Fibroblast of lung (primary cell): ENCODE results near the gene LIPA. TPM values are rescaled to one million over a fixed set of nuclear protein-coding genes. Genes with fewer than 3 reads are reported as not detected.

ENCODE experiments used
- DNase-seq, 2 donors: peaks; one replicate each; pipeline versions ENCODE4 v3.0.0 to v3.0.0-alpha.2; 2010; ENCODE audit warnings: low read depth in 2 of 2
- H2AFZ ChIP-seq: 2 replicates; pipeline ENCODE4 v1.5.1; 2012; ENCODE audit warnings: low read length, control low read depth, inconsistent platforms
- H3K27ac ChIP-seq: 2 replicates; pipeline ENCODE4 v1.5.1; 2011; ENCODE audit warnings: low read length, control low read depth; ENCODE audit not compliant: insufficient read depth
- H3K27me3 ChIP-seq: 2 replicates; pipeline ENCODE4 v1.5.1; 2011; ENCODE audit warnings: mild to moderate bottlenecking, low read length; ENCODE audit not compliant: control insufficient read depth, insufficient read depth
- H3K36me3 ChIP-seq: 2 replicates; pipeline ENCODE4 v1.5.1; 2011; ENCODE audit warnings: low read length; ENCODE audit not compliant: control insufficient read depth, insufficient read depth
- H3K4me1 ChIP-seq: 2 replicates; pipeline ENCODE4 v1.5.1; 2011; ENCODE audit warnings: low read length; ENCODE audit not compliant: control insufficient read depth, insufficient read depth; ENCODE audit errors: extremely low read depth
- H3K4me2 ChIP-seq: 2 replicates; pipeline ENCODE4 v1.5.1; 2011; ENCODE audit warnings: low read length, control low read depth; ENCODE audit not compliant: insufficient read depth; ENCODE audit errors: extremely low read depth
- H3K4me3 ChIP-seq, 4 experiments: fragments of 200-600 bp in 1 of 4; sonication (generic) in 1 of 4; replicated peaks in 1 of 4; 2 replicates each; pipeline ENCODE4 v1.5.1; 2011 to 2016; ENCODE audit warnings: low read length in 4 of 4, low read depth in 3 of 4, mild to moderate bottlenecking in 3 of 4, control low read depth in 2 of 4, inconsistent platforms in 1 of 4, mixed read lengths in 1 of 4; ENCODE audit not compliant: insufficient read depth in 1 of 4; ENCODE audit errors: control extremely low read depth in 1 of 4
- H3K79me2 ChIP-seq: 2 replicates; pipeline ENCODE4 v1.5.1; 2012; ENCODE audit warnings: mild to moderate bottlenecking, low read length, inconsistent platforms; ENCODE audit not compliant: control insufficient read depth, insufficient read depth
- H3K9ac ChIP-seq: 2 replicates; pipeline ENCODE4 v1.5.1; 2011; ENCODE audit warnings: mild to moderate bottlenecking, low read length, control low read depth; ENCODE audit not compliant: insufficient read depth
- H3K9me3 ChIP-seq: 2 replicates; pipeline ENCODE4 v1.5.1; 2012; ENCODE audit warnings: low read depth, low read length; ENCODE audit not compliant: control insufficient read depth, insufficient read depth
- H4K20me1 ChIP-seq: 2 replicates; pipeline ENCODE4 v1.5.1; 2011; ENCODE audit warnings: low read length; ENCODE audit not compliant: control insufficient read depth, insufficient read depth; ENCODE audit errors: extremely low read depth
- EZH2 ChIP-seq: IDR thresholded peaks from 2 replicates; pipeline ENCODE4 v1.5.1; 2012; ENCODE audit warnings: low read length, control low read depth, mild to moderate bottlenecking; ENCODE audit errors: missing control alignments
- polyA plus RNA-seq, 2 donors: library from polyadenylated mRNA; depleted of rRNA in 1 of 2; stranded (reverse) in 1 of 2; unstranded in 1 of 2; fragments of >200 nt; gene quantifications; 2 replicates each; pipeline ENCODE4 v1.2.1, GENCODE V29; 2011 to 2012; ENCODE audit warnings: missing spikeins in 1 of 2
- total RNA-seq: library from RNA; depleted of rRNA; stranded (reverse); fragments of >200 nt; gene quantifications from 2 replicates; pipeline ENCODE4 v1.2.1, GENCODE V29; 2014
- TF ChIP-seq, protein P1 (sequence below), 2 donors: IDR thresholded peaks in 1 of 2; conservative IDR thresholded peaks in 1 of 2; 1 replicate in 1 of 2; 2 replicates in 1 of 2; pipeline ENCODE4 v1.5.1; 2011 to 2012; ENCODE audit warnings: low read length in 2 of 2, control low read depth in 1 of 2, inconsistent platforms in 1 of 2, low read depth in 1 of 2, mild to moderate bottlenecking in 1 of 2

Gene LIPA
- total and polyA plus RNA-seq, 2 donors (not counting 1 experiment from before 2014, with no cell fraction given), result 72.3 to 105 TPM

DNA sequence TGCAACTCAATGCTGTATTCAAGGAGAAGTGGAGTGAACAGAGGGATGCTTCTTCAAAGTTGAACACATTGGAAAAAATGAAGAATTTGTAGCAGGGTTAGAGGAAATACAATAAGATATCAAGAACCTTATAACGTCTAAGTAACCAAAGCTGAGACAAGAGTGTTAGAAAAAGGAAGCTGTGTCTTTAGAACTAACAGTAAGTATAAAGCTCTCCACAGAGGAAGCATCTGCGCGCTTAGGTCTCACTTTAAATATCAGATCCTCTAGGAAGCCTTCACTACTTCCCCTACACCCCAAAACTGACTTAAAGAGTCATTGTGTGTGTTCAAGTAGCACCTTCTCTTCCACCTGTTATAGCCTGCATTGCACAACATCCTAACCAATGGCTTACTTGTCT is 87.5 kb downstream of the LIPA start:
- Histone ChIP-seq H2AFZ (no peak overlapping the region), H3K79me2 (no peaks in the 10 kb centered on the region), H3K4me3 (no peak overlapping the region), H4K20me1 (no peaks in the 10 kb centered on the region), H3K27ac (no peak overlapping the region), H3K9ac (no peak overlapping the region), H3K27me3 (peaks cover 3% of the 10 kb centered on the region), H3K36me3 (no peaks in the 10 kb centered on the region), H3K4me1 (no peaks in the 10 kb centered on the region), H3K9me3 (no peaks in the 10 kb centered on the region), H3K4me2 (no peak overlapping the region)
- TF ChIP-seq EZH2, result no peak
- TF ChIP-seq, protein P1, sequence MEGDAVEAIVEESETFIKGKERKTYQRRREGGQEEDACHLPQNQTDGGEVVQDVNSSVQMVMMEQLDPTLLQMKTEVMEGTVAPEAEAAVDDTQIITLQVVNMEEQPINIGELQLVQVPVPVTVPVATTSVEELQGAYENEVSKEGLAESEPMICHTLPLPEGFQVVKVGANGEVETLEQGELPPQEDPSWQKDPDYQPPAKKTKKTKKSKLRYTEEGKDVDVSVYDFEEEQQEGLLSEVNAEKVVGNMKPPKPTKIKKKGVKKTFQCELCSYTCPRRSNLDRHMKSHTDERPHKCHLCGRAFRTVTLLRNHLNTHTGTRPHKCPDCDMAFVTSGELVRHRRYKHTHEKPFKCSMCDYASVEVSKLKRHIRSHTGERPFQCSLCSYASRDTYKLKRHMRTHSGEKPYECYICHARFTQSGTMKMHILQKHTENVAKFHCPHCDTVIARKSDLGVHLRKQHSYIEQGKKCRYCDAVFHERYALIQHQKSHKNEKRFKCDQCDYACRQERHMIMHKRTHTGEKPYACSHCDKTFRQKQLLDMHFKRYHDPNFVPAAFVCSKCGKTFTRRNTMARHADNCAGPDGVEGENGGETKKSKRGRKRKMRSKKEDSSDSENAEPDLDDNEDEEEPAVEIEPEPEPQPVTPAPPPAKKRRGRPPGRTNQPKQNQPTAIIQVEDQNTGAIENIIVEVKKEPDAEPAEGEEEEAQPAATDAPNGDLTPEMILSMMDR (conservative IDR thresholded peaks at IDR 0.05 in 1 of 2, IDR thresholded peaks at IDR 0.05 in 1 of 2; ENCODE audit: low read depth in 1 of 2, low read length in 2 of 2), result no peak
- DNase-seq, result no peak

Other genes with a start within 250 kb of the LIPA start
- 8.2 and 17.7 TPM in 2 replicates for gene CH25H, start 44.5 kb downstream of the LIPA start, total RNA-seq
- gene CH25H, start 44.5 kb downstream of the LIPA start, polyA plus RNA-seq, result 0.42 and 1.7 TPM in 2 replicates
- 11.6 and 21.6 TPM in 2 replicates for gene IFIT2, start 50.3 kb upstream of the LIPA start, total RNA-seq
- gene IFIT2, start 50.3 kb upstream of the LIPA start, polyA plus RNA-seq, result 5.4 and 12.1 TPM in 2 replicates
- gene IFIT3, start 76.2 kb upstream of the LIPA start, total RNA-seq, result 23.6 and 33.5 TPM in 2 replicates
- gene IFIT3, start 76.2 kb upstream of the LIPA start, polyA plus RNA-seq, result 30.5 and 62.9 TPM in 2 replicates
- under 0.01 TPM in 1 of 2 replicates, not detected in the other for gene IFIT1B, start 126.3 kb upstream of the LIPA start, total RNA-seq
- not detected in 2 replicates for gene IFIT1B, start 126.3 kb upstream of the LIPA start, polyA plus RNA-seq
- 21.8 and 25.8 TPM in 2 replicates for gene IFIT1, start 140.8 kb upstream of the LIPA start, total RNA-seq
- 12.8 and 71.4 TPM in 2 replicates for gene IFIT1, start 140.8 kb upstream of the LIPA start, polyA plus RNA-seq
- gene IFIT5, start 162.8 kb upstream of the LIPA start, total RNA-seq, result 27.7 and 32.7 TPM in 2 replicates
- 18.3 and 23.5 TPM in 2 replicates for gene IFIT5, start 162.8 kb upstream of the LIPA start, polyA plus RNA-seq